Spleen (tissue), 7 donors: ENCODE results near the gene PPP1R12B.
"Not testable (repeated sequence)": the region's sequence is repeated elsewhere in the genome, so short reads cannot be mapped to it uniquely, and the experiment has no call there.

Experiments
- POLR2A ChIP-seq, 3 donors: fragments of 450-650 bp; IDR thresholded peaks; one replicate each; pipeline ENCODE4 v1.5.1; 2017; ENCODE audit warnings: antibody characterized with exemption in 3 of 3, mild to moderate bottlenecking in 1 of 3
- POLR2AphosphoS5 ChIP-seq, 3 donors: sonication (generic); formaldehyde crosslinking; IDR thresholded peaks; one replicate each; pipeline ENCODE4 v1.5.1; 2017; ENCODE audit warnings: antibody characterized with exemption in 3 of 3
- TF ChIP-seq, protein P1 (sequence below), 11 experiments: fragments of 200-600 bp in 7 of 11; fragments of 450-650 bp in 4 of 11; sonication (generic) in 4 of 11; IDR thresholded peaks in 8 of 11; conservative IDR thresholded peaks in 3 of 11; 1 replicate in 7 of 11; 2 replicates in 4 of 11; pipeline versions ENCODE4 v1.4.0 to v1.8.0; 2016 to 2021; ENCODE audit warnings: antibody characterized with exemption in 11 of 11, inconsistent platforms in 4 of 11, mild to moderate bottlenecking in 1 of 11
- donor health status: DM: no; HTN: no; CAD: no; lungs with moderate emphysema.
- donor health status: DM: no; HTN: no; CAD: no.
- donor health status: DM: no; HTN: no; CAD: no.

DNA sequence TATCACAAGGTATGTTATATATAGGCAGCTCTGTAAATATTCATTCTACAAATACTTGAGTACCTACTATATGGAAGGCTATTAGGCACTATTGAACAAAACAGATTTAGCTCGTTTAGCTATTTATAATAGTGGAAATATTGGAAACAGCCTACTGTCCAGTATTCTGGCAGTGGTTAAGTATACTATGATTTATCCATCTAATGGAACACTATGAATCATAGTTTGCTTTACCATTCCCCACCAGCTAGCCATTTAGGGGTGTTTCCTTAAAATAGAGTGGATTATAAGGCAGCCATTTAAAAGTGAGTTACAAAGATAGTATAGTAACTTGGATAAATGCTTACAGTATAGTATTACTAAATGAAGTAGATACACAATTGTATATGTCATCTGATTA lies 169.7 kb downstream of the PPP1R12B start:
- TF ChIP-seq, protein P1, sequence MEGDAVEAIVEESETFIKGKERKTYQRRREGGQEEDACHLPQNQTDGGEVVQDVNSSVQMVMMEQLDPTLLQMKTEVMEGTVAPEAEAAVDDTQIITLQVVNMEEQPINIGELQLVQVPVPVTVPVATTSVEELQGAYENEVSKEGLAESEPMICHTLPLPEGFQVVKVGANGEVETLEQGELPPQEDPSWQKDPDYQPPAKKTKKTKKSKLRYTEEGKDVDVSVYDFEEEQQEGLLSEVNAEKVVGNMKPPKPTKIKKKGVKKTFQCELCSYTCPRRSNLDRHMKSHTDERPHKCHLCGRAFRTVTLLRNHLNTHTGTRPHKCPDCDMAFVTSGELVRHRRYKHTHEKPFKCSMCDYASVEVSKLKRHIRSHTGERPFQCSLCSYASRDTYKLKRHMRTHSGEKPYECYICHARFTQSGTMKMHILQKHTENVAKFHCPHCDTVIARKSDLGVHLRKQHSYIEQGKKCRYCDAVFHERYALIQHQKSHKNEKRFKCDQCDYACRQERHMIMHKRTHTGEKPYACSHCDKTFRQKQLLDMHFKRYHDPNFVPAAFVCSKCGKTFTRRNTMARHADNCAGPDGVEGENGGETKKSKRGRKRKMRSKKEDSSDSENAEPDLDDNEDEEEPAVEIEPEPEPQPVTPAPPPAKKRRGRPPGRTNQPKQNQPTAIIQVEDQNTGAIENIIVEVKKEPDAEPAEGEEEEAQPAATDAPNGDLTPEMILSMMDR (IDR thresholded peaks at IDR 0.05 in 8 of 11, conservative IDR thresholded peaks at IDR 0.05 in 3 of 11) = not testable (repeated sequence)
- not testable (repeated sequence) for TF ChIP-seq POLR2A, POLR2AphosphoS5 (IDR thresholded peaks at IDR 0.05)
